ENCODE results near the gene TAF4B.

DNA sequence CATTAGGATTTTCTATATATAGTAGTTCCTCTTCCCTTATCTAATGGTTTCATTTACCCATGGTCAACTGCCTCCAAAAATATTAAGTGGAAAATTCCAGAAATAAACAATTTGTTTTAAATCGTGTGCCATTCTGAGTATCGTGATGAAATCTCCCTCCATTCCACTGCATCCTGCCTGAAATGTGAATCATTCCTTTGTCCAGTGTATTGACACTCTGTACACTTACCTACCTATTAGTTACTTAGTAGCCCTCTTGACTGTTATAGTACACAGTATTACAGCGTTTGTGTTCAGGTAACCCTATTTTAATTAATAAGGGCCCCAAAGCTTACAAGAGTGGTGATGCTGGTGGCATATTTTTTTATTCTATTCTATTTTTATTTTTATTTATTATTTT is 26.2 kb downstream of the TAF4B start:
- TF ChIP-seq, protein P1, sequence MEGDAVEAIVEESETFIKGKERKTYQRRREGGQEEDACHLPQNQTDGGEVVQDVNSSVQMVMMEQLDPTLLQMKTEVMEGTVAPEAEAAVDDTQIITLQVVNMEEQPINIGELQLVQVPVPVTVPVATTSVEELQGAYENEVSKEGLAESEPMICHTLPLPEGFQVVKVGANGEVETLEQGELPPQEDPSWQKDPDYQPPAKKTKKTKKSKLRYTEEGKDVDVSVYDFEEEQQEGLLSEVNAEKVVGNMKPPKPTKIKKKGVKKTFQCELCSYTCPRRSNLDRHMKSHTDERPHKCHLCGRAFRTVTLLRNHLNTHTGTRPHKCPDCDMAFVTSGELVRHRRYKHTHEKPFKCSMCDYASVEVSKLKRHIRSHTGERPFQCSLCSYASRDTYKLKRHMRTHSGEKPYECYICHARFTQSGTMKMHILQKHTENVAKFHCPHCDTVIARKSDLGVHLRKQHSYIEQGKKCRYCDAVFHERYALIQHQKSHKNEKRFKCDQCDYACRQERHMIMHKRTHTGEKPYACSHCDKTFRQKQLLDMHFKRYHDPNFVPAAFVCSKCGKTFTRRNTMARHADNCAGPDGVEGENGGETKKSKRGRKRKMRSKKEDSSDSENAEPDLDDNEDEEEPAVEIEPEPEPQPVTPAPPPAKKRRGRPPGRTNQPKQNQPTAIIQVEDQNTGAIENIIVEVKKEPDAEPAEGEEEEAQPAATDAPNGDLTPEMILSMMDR (IDR thresholded peaks at IDR 0.05; ENCODE audit: borderline replicate concordance, extremely low read depth, low read length, poor library complexity, severe bottlenecking), result no peak
- TF ChIP-seq EZH2 (IDR thresholded peaks at IDR 0.05; ENCODE audit: borderline replicate concordance, low read depth, low read length, severe bottlenecking), result no peak
